H1 (cell line): Measurements from ENCODE around the gene SLC26A11. TPM values are rescaled to one million over a fixed set of nuclear protein-coding genes. Genes with fewer than 3 reads are reported as not detected.

Experiments used
- BCL11A ChIP-seq, 2 experiments: IDR thresholded peaks; one replicate each; pipeline ENCODE4 v1.6.1; 2011; ENCODE audit warnings: low read depth in 2 of 2, low read length in 2 of 2, mild to moderate bottlenecking in 2 of 2
- CHD7 ChIP-seq: fragments of 300-600 bp; sonication (generic); IDR thresholded peaks from 2 replicates; pipeline ENCODE4 v1.7.1; 2012; ENCODE audit warnings: low read length, moderate library complexity, mild to moderate bottlenecking, inconsistent platforms; ENCODE audit not compliant: insufficient replicate concordance
- PHF8 ChIP-seq: fragments of 200-600 bp; sonication (generic); conservative IDR thresholded peaks from 2 replicates; pipeline ENCODE4 v1.7.1; 2012; ENCODE audit warnings: low read depth, mild to moderate bottlenecking, inconsistent platforms, low read length, moderate library complexity
- SRF ChIP-seq: IDR thresholded peaks from 2 replicates; pipeline ENCODE4 v1.6.1; 2011; ENCODE audit warnings: mild to moderate bottlenecking, low read depth, low read length, moderate library complexity
- TBP ChIP-seq: IDR thresholded peaks from 2 replicates; pipeline ENCODE4 v1.6.1; 2011; ENCODE audit warnings: low read depth, low read length, improper control_type of control experiment
- ZNF274 ChIP-seq: IDR thresholded peaks from 2 replicates; pipeline ENCODE4 v1.7.0; 2012; ENCODE audit warnings: low read length, borderline replicate concordance; ENCODE audit errors: extremely low read depth
- polyA plus RNA-seq, 7 experiments: library from polyadenylated mRNA; depleted of rRNA in 3 of 7; stranded (reverse) in 5 of 7; unstranded in 2 of 7; fragments of >200 nt in 5 of 7; fragments of 200-250 nt in 2 of 7; gene quantifications; 1 replicate in 5 of 7; 2 replicates in 1 of 7; 4 replicates in 1 of 7; pipeline versions ENCODE4 v1.2.1 to v1.2.3, GENCODE V29; 2011 to 2013; ENCODE audit warnings: missing spikeins in 2 of 7, mixed read lengths in 2 of 7
- total RNA-seq: library from RNA; stranded (reverse); fragmentation: NEBNext Ultra II Directional; extraction: Animal tissue kit (Norgen Biotek cat#: 25700); gene quantifications from 2 replicates; pipeline ENCODE4 v1.2.1, GENCODE V29; 2021

SLC26A11 gene
- total and polyA plus RNA-seq, 2 of the 8 experiments (the other 6 are each of a cell fraction or from before 2014, with no cell fraction given) = 15.5 to 25.9 TPM

- no peak for TF ChIP-seq SRF
- no peak for TF ChIP-seq ZNF274
- TF ChIP-seq TBP = no peak
- no peak for TF ChIP-seq BCL11A (IDR thresholded peaks at IDR 0.05; ENCODE audit: low read depth in 2 of 2, low read length in 2 of 2)
- no peak for TF ChIP-seq CHD7
- TF ChIP-seq PHF8 = no peak
- TF ChIP-seq, all 59 proteins: peak for 0
Observed at GRCh38 chr17:80180192-80180591, 40.0 kb upstream of the SLC26A11 start (continued).
